PC-3 (cell line): ENCODE results near the gene CYREN.

Experiments used
- EZH2phosphoT487 ChIP-seq: fragments of 300-600 bp; sonication (generic); IDR thresholded peaks from 2 replicates; pipeline ENCODE4 v1.6.1; 2018; ENCODE audit warnings: mild to moderate bottlenecking, antibody characterized with exemption, low read length, borderline replicate concordance
- TF ChIP-seq, protein P1 (sequence below): fragments of 300-600 bp; sonication (generic); conservative IDR thresholded peaks from 2 replicates; pipeline ENCODE4 v1.5.1; 2017; ENCODE audit warnings: antibody characterized with exemption, low read depth, mild to moderate bottlenecking, low read length

DNA sequence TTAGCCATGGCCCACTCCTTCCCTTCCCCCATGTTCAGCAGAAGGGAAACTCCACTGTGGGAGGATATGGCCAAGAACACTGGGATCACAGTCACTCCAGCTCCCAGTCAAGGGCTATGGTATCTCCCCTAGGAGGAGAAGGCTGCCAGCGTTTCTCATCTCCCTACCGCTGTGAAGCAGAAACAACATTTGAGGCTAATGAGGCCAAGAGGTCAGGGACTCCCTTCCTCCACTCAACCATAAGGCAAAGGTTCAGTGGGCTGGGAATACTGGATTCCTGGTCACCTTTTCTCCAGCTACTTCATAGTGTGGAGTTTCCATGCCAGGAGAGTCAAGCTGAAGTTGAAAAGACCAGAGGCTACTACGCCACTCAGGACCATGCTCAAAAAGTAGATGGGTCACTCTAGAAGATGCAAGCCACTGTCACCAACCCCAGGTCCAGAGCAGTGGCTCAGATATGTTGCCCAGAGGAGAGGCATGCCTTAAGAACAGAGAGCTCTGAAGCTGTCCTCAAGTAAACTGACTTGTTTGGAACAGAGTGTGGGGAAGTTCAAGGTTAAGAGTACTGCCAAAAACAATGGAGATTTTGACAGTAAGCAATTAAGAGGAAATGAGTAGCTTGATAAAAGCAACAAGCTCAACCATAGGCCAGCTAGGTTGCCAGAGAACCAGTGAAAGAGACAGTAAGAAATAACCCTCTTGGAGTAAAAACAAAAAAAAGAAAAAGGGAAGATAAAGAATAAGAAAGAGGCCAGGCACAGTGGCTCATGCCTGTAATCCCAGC, 26.4 kb downstream of the CYREN start:
- TF ChIP-seq, protein P1, sequence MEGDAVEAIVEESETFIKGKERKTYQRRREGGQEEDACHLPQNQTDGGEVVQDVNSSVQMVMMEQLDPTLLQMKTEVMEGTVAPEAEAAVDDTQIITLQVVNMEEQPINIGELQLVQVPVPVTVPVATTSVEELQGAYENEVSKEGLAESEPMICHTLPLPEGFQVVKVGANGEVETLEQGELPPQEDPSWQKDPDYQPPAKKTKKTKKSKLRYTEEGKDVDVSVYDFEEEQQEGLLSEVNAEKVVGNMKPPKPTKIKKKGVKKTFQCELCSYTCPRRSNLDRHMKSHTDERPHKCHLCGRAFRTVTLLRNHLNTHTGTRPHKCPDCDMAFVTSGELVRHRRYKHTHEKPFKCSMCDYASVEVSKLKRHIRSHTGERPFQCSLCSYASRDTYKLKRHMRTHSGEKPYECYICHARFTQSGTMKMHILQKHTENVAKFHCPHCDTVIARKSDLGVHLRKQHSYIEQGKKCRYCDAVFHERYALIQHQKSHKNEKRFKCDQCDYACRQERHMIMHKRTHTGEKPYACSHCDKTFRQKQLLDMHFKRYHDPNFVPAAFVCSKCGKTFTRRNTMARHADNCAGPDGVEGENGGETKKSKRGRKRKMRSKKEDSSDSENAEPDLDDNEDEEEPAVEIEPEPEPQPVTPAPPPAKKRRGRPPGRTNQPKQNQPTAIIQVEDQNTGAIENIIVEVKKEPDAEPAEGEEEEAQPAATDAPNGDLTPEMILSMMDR = no peak
- TF ChIP-seq EZH2phosphoT487 = no peak
